IMR-90 (cell line): ENCODE measurements around the gene CFAP97. TPM values are rescaled to one million over a fixed set of nuclear protein-coding genes. Genes with fewer than 3 reads are reported as not detected.

Experiments
- ATAC-seq: fragments of 200-7000 bp; cut with Tn5 transposase; 2 replicates; pipeline ENCODE4 v1.9.1; 2020; ENCODE audit warnings: low read depth, mild to moderate bottlenecking, moderate library complexity
- BruUV-seq: library from RNA; stranded (reverse); fragments of 400-500 nt; replicated peaks from 2 replicates; lab custom pipeline; 2021; lab: Mats Ljungman, UMichigan
- CTCF ChIA-PET: fragments of 300-600 bp; formaldehyde crosslinking; extraction: SDS; loops from one replicate; lab custom pipeline; 2021; ENCODE audit warnings: antibody characterized with exemption; lab: Yijun Ruan, JAX
- POLR2A ChIA-PET: fragments of 300-600 bp; sonication (Branson Sonifier 250); formaldehyde crosslinking; loops from one replicate; lab custom pipeline; 2022; ENCODE audit warnings: antibody characterized with exemption; ENCODE audit not compliant: unreplicated experiment; lab: Charles Lee
- DNase-seq: peaks from one replicate; pipeline ENCODE4 v3.0.0; 2013
- H2AFZ ChIP-seq: replicated peaks from 2 replicates; pipeline ENCODE3; 2013; ENCODE audit warnings: low read length, mild to moderate bottlenecking; ENCODE audit not compliant: poor library complexity
- H2AK5ac ChIP-seq: 2 replicates; pipeline ENCODE4 v1.6.1; 2013; ENCODE audit warnings: low read depth, low read length, inconsistent platforms
- H2AK9ac ChIP-seq: replicated peaks from 2 replicates; pipeline ENCODE3; 2013; ENCODE audit warnings: mild to moderate bottlenecking, low read depth, low read length, moderate library complexity; ENCODE audit not compliant: poor library complexity
- H2BK120ac ChIP-seq: 2 replicates; pipeline ENCODE4 v1.6.1; 2013; ENCODE audit warnings: low read depth, low read length, inconsistent platforms
- H2BK15ac ChIP-seq: 3 replicates; pipeline ENCODE4 v1.6.1; 2013; ENCODE audit warnings: low read depth, low read length, inconsistent platforms
- H2BK20ac ChIP-seq: 2 replicates; pipeline ENCODE4 v1.6.1; 2013; ENCODE audit warnings: low read depth, mild to moderate bottlenecking, inconsistent platforms, low read length, moderate library complexity
- H2BK5ac ChIP-seq: 2 replicates; pipeline ENCODE4 v1.6.1; 2013; ENCODE audit warnings: mild to moderate bottlenecking, low read depth, low read length, inconsistent platforms; ENCODE audit not compliant: poor library complexity, severe bottlenecking
- H3K14ac ChIP-seq: replicated peaks from 2 replicates; pipeline ENCODE4 v1.6.1; 2013; ENCODE audit warnings: low read depth, low read length, inconsistent platforms
- H3K18ac ChIP-seq: 2 replicates; pipeline ENCODE4 v1.6.1; 2013; ENCODE audit warnings: low read depth, low read length, control low read depth
- H3K23ac ChIP-seq: 2 replicates; pipeline ENCODE4 v1.6.1; 2013; ENCODE audit warnings: low read depth, low read length, inconsistent platforms
- H3K27ac ChIP-seq: 2 replicates; pipeline ENCODE4 v1.5.1; 2013; ENCODE audit warnings: mild to moderate bottlenecking, control low read depth, low read length; ENCODE audit not compliant: insufficient read depth
- H3K27me3 ChIP-seq: 2 replicates; pipeline ENCODE4 v1.6.1; 2013; ENCODE audit warnings: low read length; ENCODE audit not compliant: control insufficient read depth, insufficient read depth
- H3K36me3 ChIP-seq: 2 replicates; pipeline ENCODE4 v1.6.1; 2013; ENCODE audit warnings: low read length, mixed read lengths; ENCODE audit not compliant: control insufficient read depth, insufficient read depth
- H3K4ac ChIP-seq: 2 replicates; pipeline ENCODE4 v1.6.1; 2013; ENCODE audit warnings: low read depth, low read length, inconsistent platforms
- H3K4me1 ChIP-seq: 2 replicates; pipeline ENCODE4 v1.6.1; 2013; ENCODE audit warnings: low read length, mixed read lengths; ENCODE audit not compliant: control insufficient read depth, insufficient read depth
- H3K4me2 ChIP-seq: 2 replicates; pipeline ENCODE4 v1.6.1; 2013; ENCODE audit warnings: low read depth, mild to moderate bottlenecking, control low read depth, low read length, moderate library complexity
- H3K4me3 ChIP-seq: 2 replicates; pipeline ENCODE4 v1.5.1; 2013; ENCODE audit warnings: low read depth, mild to moderate bottlenecking, control low read depth, low read length, moderate library complexity; ENCODE audit not compliant: insufficient read depth
- H3K56ac ChIP-seq: 2 replicates; pipeline ENCODE4 v1.6.1; 2013; ENCODE audit warnings: low read length, inconsistent platforms; ENCODE audit not compliant: insufficient read depth; ENCODE audit errors: extremely low read depth
- H3K79me1 ChIP-seq, 2 experiments: 2 replicates each; pipeline ENCODE4 v1.6.1; 2013; ENCODE audit warnings: low read length in 2 of 2, inconsistent platforms in 1 of 2, low read depth in 1 of 2
- H3K9ac ChIP-seq: 2 replicates; pipeline ENCODE4 v1.6.1; 2013; ENCODE audit warnings: low read depth, low read length, control low read depth
- H3K9me1 ChIP-seq: 2 replicates; pipeline ENCODE4 v1.6.1; 2013; ENCODE audit warnings: low read length, inconsistent platforms; ENCODE audit not compliant: insufficient read depth
- H3K9me3 ChIP-seq: 2 replicates; pipeline ENCODE4 v1.6.1; 2013; ENCODE audit warnings: low read length; ENCODE audit not compliant: control insufficient read depth, insufficient read depth
- H4K20me1 ChIP-seq: 2 replicates; pipeline ENCODE4 v1.6.1; 2013; ENCODE audit warnings: low read length, inconsistent platforms; ENCODE audit not compliant: insufficient read depth
- H4K5ac ChIP-seq: 2 replicates; pipeline ENCODE4 v1.6.1; 2013; ENCODE audit warnings: mild to moderate bottlenecking, low read depth, low read length, control low read depth
- H4K8ac ChIP-seq, 2 experiments: 2 replicates each; pipeline ENCODE4 v1.6.1; 2013; ENCODE audit warnings: low read depth in 2 of 2, low read length in 2 of 2, control low read depth in 1 of 2, inconsistent platforms in 1 of 2
- H4K91ac ChIP-seq: 2 replicates; pipeline ENCODE4 v1.6.1; 2013; ENCODE audit warnings: low read depth, low read length, inconsistent platforms; ENCODE audit not compliant: insufficient read depth
- BHLHE40 ChIP-seq: fragments of 150-350 bp; IDR thresholded peaks from 2 replicates; pipeline ENCODE4 v1.6.1; 2016; ENCODE audit warnings: mild to moderate bottlenecking, low read depth, low read length
- CEBPB ChIP-seq: IDR thresholded peaks from 2 replicates; pipeline ENCODE4 v1.6.1; 2012; ENCODE audit warnings: low read depth, low read length, improper control_type of control experiment
- CHD1 ChIP-seq: IDR thresholded peaks from 2 replicates; pipeline ENCODE4 v1.6.1; 2012; ENCODE audit warnings: low read depth, low read length, improper control_type of control experiment
- FOS ChIP-seq: fragments of 150-350 bp; IDR thresholded peaks from 2 replicates; pipeline ENCODE4 v1.6.1; 2016; ENCODE audit warnings: low read depth, low read length
- MAFK ChIP-seq: IDR thresholded peaks from 2 replicates; pipeline ENCODE4 v1.6.1; 2012; ENCODE audit warnings: low read depth, low read length, improper control_type of control experiment
- MAZ ChIP-seq: IDR thresholded peaks from 2 replicates; pipeline ENCODE4 v1.6.1; 2012; ENCODE audit warnings: low read depth, mild to moderate bottlenecking, low read length, improper control_type of control experiment, moderate library complexity, borderline replicate concordance
- MXI1 ChIP-seq: IDR thresholded peaks from 2 replicates; pipeline ENCODE4 v1.6.1; 2012; ENCODE audit warnings: low read depth, mild to moderate bottlenecking, low read length, moderate library complexity, borderline replicate concordance
- RCOR1 ChIP-seq: IDR thresholded peaks from 2 replicates; pipeline ENCODE4 v1.6.1; 2012; ENCODE audit warnings: mild to moderate bottlenecking, low read length, improper control_type of control experiment; ENCODE audit not compliant: insufficient replicate concordance
- RFX5 ChIP-seq: IDR thresholded peaks from 2 replicates; pipeline ENCODE4 v1.8.0; 2012; ENCODE audit warnings: low read depth, mild to moderate bottlenecking, low read length, moderate library complexity
- SMC3 ChIP-seq: fragments of 150-350 bp; IDR thresholded peaks from 2 replicates; pipeline ENCODE4 v1.6.1; 2016; ENCODE audit warnings: low read depth, mild to moderate bottlenecking, antibody characterized with exemption, low read length, moderate library complexity
- USF2 ChIP-seq: fragments of 150-350 bp; IDR thresholded peaks from 2 replicates; pipeline ENCODE4 v1.6.1; 2017; ENCODE audit warnings: mild to moderate bottlenecking, antibody characterized with exemption, low read length, low read depth
- WGBS, 2 experiments: methylation state at CpG; one replicate each; pipeline versions ENCODE4 v1.1.5 to v1.1.7; 2013; ENCODE audit warnings: missing lambda C conversion rate in 2 of 2; ENCODE audit not compliant: insufficient read length in 1 of 2; ENCODE audit errors: extremely low coverage in 2 of 2; 5-methylcytosine and 5-hydroxymethylcytosine counted together
- dilution Hi-C: fragments of 300-500 bp; cut with HindIII; formaldehyde crosslinking; loops from one replicate; pipeline ENCODE4 v1.14.3; 2018; ENCODE audit warnings: low sequenced_read_pairs; ENCODE audit not compliant: unreplicated experiment
- in situ Hi-C: fragments of 300-500 bp; cut with MboI; formaldehyde crosslinking; loops from 3 replicates; pipeline ENCODE4 v1.14.3; 2019; ENCODE audit warnings: low sequenced_read_pairs, inconsistent platforms, mixed read lengths
- intact Hi-C: fragments of 100-400 bp; cut with micrococcal nuclease; formaldehyde crosslinking; loops from 2 replicates; pipeline ENCODE4 v1.10.0; 2022
- polyA plus RNA-seq, 3 experiments: library from polyadenylated mRNA; depleted of rRNA; stranded (reverse); fragments of >200 nt; gene quantifications; 2 replicates each; pipeline ENCODE4 v1.2.3, GENCODE V29; 2012; ENCODE audit warnings: low replicate concordance in 1 of 3
- total RNA-seq: library from RNA; depleted of rRNA; stranded (reverse); fragments of >200 nt; gene quantifications from 2 replicates; pipeline ENCODE4 v1.2.3, GENCODE V29; 2012
- TF ChIP-seq, protein P1 (sequence below): conservative IDR thresholded peaks from 2 replicates; pipeline ENCODE4 v1.5.1; 2012; ENCODE audit warnings: mild to moderate bottlenecking, low read depth, low read length, improper control_type of control experiment

CFAP97 gene
- total and polyA plus RNA-seq, 2 of the 4 experiments (the other 2 are of a cell fraction) = 14.5 to 16.0 TPM

DNA sequence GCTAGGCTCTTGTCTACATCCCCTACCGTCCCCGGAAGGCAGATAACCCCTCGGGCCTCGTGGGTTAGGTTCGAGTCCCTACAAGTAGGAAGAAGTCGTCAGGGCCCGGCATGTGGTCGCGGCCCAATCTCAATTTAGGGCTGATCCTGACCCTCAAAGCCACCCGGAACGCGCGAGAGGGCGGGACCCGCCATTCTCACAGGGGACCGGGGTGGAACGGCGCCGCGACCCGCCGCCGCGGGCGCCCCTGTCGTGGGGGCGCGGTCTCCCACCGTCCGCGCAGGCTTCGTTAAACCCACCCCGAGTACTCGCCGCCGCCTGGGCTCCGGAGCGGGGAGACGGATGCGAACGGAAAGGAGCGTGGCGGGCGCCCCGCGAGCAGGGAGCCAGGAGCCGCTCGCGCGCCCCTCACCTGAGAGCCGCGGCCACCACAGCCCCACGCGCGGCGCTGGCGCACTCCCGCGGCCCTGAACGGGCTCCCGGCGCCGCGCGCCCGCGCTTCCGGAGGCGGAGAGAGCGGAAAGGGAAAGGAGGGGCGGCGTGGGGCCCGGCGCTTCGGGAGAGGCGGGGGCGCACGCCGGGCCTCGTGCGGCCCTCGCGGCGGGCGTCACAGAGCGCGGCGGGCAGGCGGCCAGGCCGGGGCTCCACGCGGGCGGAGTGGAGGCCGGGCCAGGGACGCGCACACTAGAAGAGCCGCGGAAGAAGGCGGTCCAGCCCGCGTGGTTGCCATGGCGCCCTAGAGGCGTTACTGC is at the start of gene CFAP97 (continued):
- TF ChIP-seq USF2 (peak; percentile 49; the same call in 1 of the 2 replicates), MXI1 (peak; percentile 93), FOS (no peak)

GRCh38 chr4:185249105-185249504 is 45.3 kb upstream of the CFAP97 start:
- Histone ChIP-seq H3K27ac (no peak overlapping the region), H3K18ac (no peak overlapping the region), H3K4me1 (peaks cover 2% of the 10 kb centered on the region; the same call in 1 of the 2 replicates), H4K5ac (no peak overlapping the region), H2AFZ (no peak overlapping the region), H3K27me3 (no peaks in the 10 kb centered on the region), H3K56ac (no peak overlapping the region), H3K79me1 (peaks cover 6 to 9% of the 10 kb centered on the region in 2 experiments), H2BK120ac (no peak overlapping the region), H3K9ac (no peak overlapping the region), H2AK9ac (no peak overlapping the region), H3K14ac (no peak overlapping the region), H3K9me3 (no peaks in the 10 kb centered on the region), H4K20me1 (no peaks in the 10 kb centered on the region), H4K91ac (no peak overlapping the region), H3K9me1 (no peaks in the 10 kb centered on the region; the same call in 1 of the 2 replicates), H3K23ac (no peak overlapping the region), H3K4me3 (no peak overlapping the region), H2BK15ac (no peak overlapping the region), H4K8ac (no peak overlapping the region), H3K4me2 (no peak overlapping the region), H3K4ac (no peak overlapping the region), H3K36me3 (no peaks in the 10 kb centered on the region), H2BK20ac (no peak overlapping the region), H2BK5ac (no peak overlapping the region), H2AK5ac (no peak overlapping the region)
- dilution Hi-C loops (no loop called here), intact Hi-C loops (no loop called here), in situ Hi-C loops (no loop called here)
- POLR2A ChIA-PET = no interaction called here
- CTCF ChIA-PET = no interaction called here
- ATAC-seq = no peak
- DNase-seq = no peak
- BruUV-seq = no TSS peak
- no CpG with 5 or more reads among the region's 2 CpGs for WGBS, 2 experiments
- TF ChIP-seq RCOR1 = no peak
- no peak for TF ChIP-seq FOS
- TF ChIP-seq CHD1 = no peak
- TF ChIP-seq, protein P1, sequence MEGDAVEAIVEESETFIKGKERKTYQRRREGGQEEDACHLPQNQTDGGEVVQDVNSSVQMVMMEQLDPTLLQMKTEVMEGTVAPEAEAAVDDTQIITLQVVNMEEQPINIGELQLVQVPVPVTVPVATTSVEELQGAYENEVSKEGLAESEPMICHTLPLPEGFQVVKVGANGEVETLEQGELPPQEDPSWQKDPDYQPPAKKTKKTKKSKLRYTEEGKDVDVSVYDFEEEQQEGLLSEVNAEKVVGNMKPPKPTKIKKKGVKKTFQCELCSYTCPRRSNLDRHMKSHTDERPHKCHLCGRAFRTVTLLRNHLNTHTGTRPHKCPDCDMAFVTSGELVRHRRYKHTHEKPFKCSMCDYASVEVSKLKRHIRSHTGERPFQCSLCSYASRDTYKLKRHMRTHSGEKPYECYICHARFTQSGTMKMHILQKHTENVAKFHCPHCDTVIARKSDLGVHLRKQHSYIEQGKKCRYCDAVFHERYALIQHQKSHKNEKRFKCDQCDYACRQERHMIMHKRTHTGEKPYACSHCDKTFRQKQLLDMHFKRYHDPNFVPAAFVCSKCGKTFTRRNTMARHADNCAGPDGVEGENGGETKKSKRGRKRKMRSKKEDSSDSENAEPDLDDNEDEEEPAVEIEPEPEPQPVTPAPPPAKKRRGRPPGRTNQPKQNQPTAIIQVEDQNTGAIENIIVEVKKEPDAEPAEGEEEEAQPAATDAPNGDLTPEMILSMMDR = no peak
- no peak for TF ChIP-seq MAFK
- no peak for TF ChIP-seq MAZ
- TF ChIP-seq SMC3 = no peak
- TF ChIP-seq BHLHE40 = no peak
- no peak for TF ChIP-seq USF2
- no peak for TF ChIP-seq RFX5
- no peak for TF ChIP-seq CEBPB
- no peak for TF ChIP-seq MXI1
